H1 (cell line): ENCODE measurements around the gene PDE3A. TPM values are rescaled to one million over a fixed set of nuclear protein-coding genes. Genes with fewer than 3 reads are reported as not detected.

Experiments used
- CTCF ChIA-PET: fragments of 300-600 bp; sonication (Branson Sonifier 250); formaldehyde crosslinking; loops from one replicate; lab custom pipeline; 2021; ENCODE audit not compliant: partially characterized antibody; lab: Charles Lee
- POLR2A ChIA-PET: fragments of 300-600 bp; sonication (Branson Sonifier 250); formaldehyde crosslinking; loops from one replicate; lab custom pipeline; 2021; ENCODE audit warnings: inconsistent platforms; ENCODE audit not compliant: partially characterized antibody; lab: Charles Lee
- DNase-seq, 2 experiments: peaks; one replicate each; pipeline versions ENCODE4 v3.0.0 to v3.0.0-alpha.2; 2010 to 2022; ENCODE audit warnings: low spot score in 2 of 2, low read depth in 1 of 2, mixed read lengths in 1 of 2
- FAIRE-seq: peaks from 2 replicates; lab custom pipeline; 2011; peaks lifted over from hg19 to GRCh38; lab: Jason Lieb, UNC
- H2AFZ ChIP-seq: 2 replicates; pipeline ENCODE4 v1.8.1; 2012; ENCODE audit warnings: low read length, inconsistent platforms
- H2AK5ac ChIP-seq: 2 replicates; pipeline ENCODE4 v1.6.1; 2013; ENCODE audit warnings: low read depth, low read length
- H2BK120ac ChIP-seq: replicated peaks from 2 replicates; pipeline ENCODE3; 2013; ENCODE audit warnings: low read depth, low read length, inconsistent platforms
- H2BK12ac ChIP-seq: 2 replicates; pipeline ENCODE4 v1.6.1; 2013; ENCODE audit warnings: low read depth, low read length
- H2BK15ac ChIP-seq: 2 replicates; pipeline ENCODE4 v1.6.1; 2013; ENCODE audit warnings: low read length
- H2BK20ac ChIP-seq: 2 replicates; pipeline ENCODE4 v1.6.1; 2013; ENCODE audit warnings: low read length
- H2BK5ac ChIP-seq: 2 replicates; pipeline ENCODE4 v1.6.1; 2013; ENCODE audit warnings: low read depth, low read length
- H3K14ac ChIP-seq: 2 replicates; pipeline ENCODE4 v1.6.1; 2013; ENCODE audit warnings: inconsistent platforms; ENCODE audit not compliant: insufficient read length
- H3K18ac ChIP-seq: 2 replicates; pipeline ENCODE4 v1.6.1; 2013; ENCODE audit warnings: low read length; ENCODE audit errors: extremely low read depth
- H3K23ac ChIP-seq: 2 replicates; pipeline ENCODE4 v1.6.1; 2013; ENCODE audit warnings: inconsistent platforms; ENCODE audit not compliant: insufficient read length
- H3K23me2 ChIP-seq: 2 replicates; pipeline ENCODE4 v1.6.1; 2013; ENCODE audit warnings: low read depth, low read length
- H3K27ac ChIP-seq: 2 replicates; pipeline ENCODE4 v1.6.1; 2011; ENCODE audit warnings: low read depth, low read length, inconsistent platforms
- H3K27me3 ChIP-seq, 4 experiments: replicated peaks in 1 of 4; 1 replicate in 1 of 4; 2 replicates in 3 of 4; pipeline versions ENCODE4 v1.6.1 to v1.8.1; 2011 to 2013; ENCODE audit warnings: low read length in 3 of 4, mild to moderate bottlenecking in 3 of 4, inconsistent platforms in 2 of 4, mixed read lengths in 2 of 4, moderate library complexity in 1 of 4; ENCODE audit not compliant: control insufficient read depth in 3 of 4, insufficient read depth in 3 of 4; ENCODE audit errors: extremely low read depth in 1 of 4
- H3K36me3 ChIP-seq, 4 experiments: 2 replicates each; pipeline versions ENCODE4 v1.6.1 to v1.8.1; 2011 to 2013; ENCODE audit warnings: mild to moderate bottlenecking in 4 of 4, low read length in 3 of 4, moderate library complexity in 2 of 4, control low read depth in 1 of 4, inconsistent platforms in 1 of 4; ENCODE audit not compliant: insufficient read depth in 4 of 4, control insufficient read depth in 2 of 4
- H3K4ac ChIP-seq: replicated peaks from 2 replicates; pipeline ENCODE3; 2013; ENCODE audit warnings: low read length, low read depth, mixed read lengths, inconsistent platforms; ENCODE audit not compliant: insufficient read length
- H3K4me1 ChIP-seq, 4 experiments: replicated peaks in 1 of 4; 1 replicate in 1 of 4; 2 replicates in 3 of 4; pipeline versions ENCODE4 v1.6.1 to v1.8.1; 2011 to 2013; ENCODE audit warnings: low read length in 3 of 4, inconsistent platforms in 2 of 4, mixed read lengths in 1 of 4; ENCODE audit not compliant: insufficient read depth in 4 of 4, control insufficient read depth in 3 of 4
- H3K4me2 ChIP-seq, 2 experiments: 2 replicates each; pipeline versions ENCODE4 v1.6.1 to v1.8.1; 2011 to 2013; ENCODE audit warnings: low read depth in 2 of 2, low read length in 2 of 2, control low read depth in 1 of 2, inconsistent platforms in 1 of 2, mild to moderate bottlenecking in 1 of 2; ENCODE audit not compliant: insufficient read depth in 1 of 2
- H3K4me3 ChIP-seq, 4 experiments: fragments of 200-600, 300-600 bp in 1 of 4; sonication (generic), shearing (Covaris generic), sonication (Bioruptor Twin) in 1 of 4; 2 replicates each; pipeline versions ENCODE4 v1.5.1 to v1.8.1; 2011 to 2016; ENCODE audit warnings: low read length in 4 of 4, low read depth in 3 of 4, control low read depth in 2 of 4, inconsistent platforms in 2 of 4, mild to moderate bottlenecking in 2 of 4, mixed read lengths in 1 of 4, moderate library complexity in 1 of 4; ENCODE audit not compliant: insufficient read depth in 2 of 4; ENCODE audit errors: extremely low read depth in 1 of 4
- H3K56ac ChIP-seq: replicated peaks from 2 replicates; pipeline ENCODE3; 2013; ENCODE audit warnings: low read depth, mild to moderate bottlenecking, mixed read lengths, low read length, inconsistent platforms; ENCODE audit not compliant: insufficient read length
- H3K79me1 ChIP-seq: 2 replicates; pipeline ENCODE4 v1.6.1; 2013; ENCODE audit warnings: low read depth, low read length, control low read depth
- H3K79me2 ChIP-seq, 2 experiments: 2 replicates each; pipeline versions ENCODE4 v1.6.1 to v1.8.1; 2012 to 2013; ENCODE audit warnings: low read length in 2 of 2, mild to moderate bottlenecking in 2 of 2, inconsistent platforms in 1 of 2; ENCODE audit not compliant: insufficient read depth in 2 of 2, control insufficient read depth in 1 of 2
- H3K9ac ChIP-seq, 4 experiments: replicated peaks in 1 of 4; 1 replicate in 1 of 4; 2 replicates in 3 of 4; pipeline versions ENCODE4 v1.6.1 to v1.8.1; 2011 to 2013; ENCODE audit warnings: low read depth in 3 of 4, low read length in 3 of 4, control low read depth in 2 of 4, mild to moderate bottlenecking in 2 of 4, moderate library complexity in 2 of 4, inconsistent platforms in 1 of 4; ENCODE audit errors: extremely low read depth in 1 of 4
- H3K9me3 ChIP-seq, 2 experiments: 2 replicates each; pipeline versions ENCODE4 v1.6.1 to v1.8.1; 2012 to 2013; ENCODE audit warnings: mild to moderate bottlenecking in 2 of 2, moderate library complexity in 2 of 2, control low read depth in 1 of 2, inconsistent platforms in 1 of 2, low read depth in 1 of 2, low read length in 1 of 2, mixed read lengths in 1 of 2; ENCODE audit not compliant: insufficient read depth in 2 of 2
- H4K20me1 ChIP-seq, 2 experiments: replicated peaks in 1 of 2; 2 replicates each; pipeline versions ENCODE3 to v1.8.1; 2011 to 2013; ENCODE audit warnings: inconsistent platforms in 2 of 2, low read length in 2 of 2, mild to moderate bottlenecking in 1 of 2; ENCODE audit not compliant: insufficient read depth in 2 of 2, control insufficient read depth in 1 of 2
- H4K5ac ChIP-seq: 2 replicates; pipeline ENCODE4 v1.6.1; 2013; ENCODE audit warnings: low read length, low read depth, mixed read lengths, inconsistent platforms; ENCODE audit not compliant: insufficient read length
- H4K8ac ChIP-seq: 2 replicates; pipeline ENCODE4 v1.8.0; 2013; ENCODE audit warnings: mild to moderate bottlenecking, moderate library complexity, low read length, inconsistent platforms; ENCODE audit not compliant: insufficient read depth; ENCODE audit errors: extremely low read depth
- H4K91ac ChIP-seq: replicated peaks from 2 replicates; pipeline ENCODE3; 2013; ENCODE audit warnings: low read length, mixed read lengths, inconsistent platforms; ENCODE audit not compliant: insufficient read length
- BACH1 ChIP-seq: IDR thresholded peaks from 2 replicates; pipeline ENCODE4 v1.6.1; 2012; ENCODE audit warnings: low read length, improper control_type of control experiment
- CHD1 ChIP-seq: IDR thresholded peaks from 2 replicates; pipeline ENCODE4 v1.6.1; 2012; ENCODE audit warnings: low read depth, low read length, improper control_type of control experiment
- EP300 ChIP-seq, 2 experiments: IDR thresholded peaks; 1 replicate in 1 of 2; 2 replicates in 1 of 2; pipeline ENCODE4 v1.6.1; 2011 to 2012; ENCODE audit warnings: low read depth in 2 of 2, low read length in 2 of 2, mild to moderate bottlenecking in 2 of 2, borderline replicate concordance in 1 of 2, inconsistent platforms in 1 of 2, moderate library complexity in 1 of 2
- KDM1A ChIP-seq: fragments of 200-600, 300-600 bp; sonication (generic); IDR thresholded peaks from 2 replicates; pipeline ENCODE4 v1.7.1; 2016; ENCODE audit warnings: mild to moderate bottlenecking, low read length, borderline replicate concordance
- KDM4A ChIP-seq: IDR thresholded peaks from one replicate; pipeline ENCODE4 v1.7.1; 2012; ENCODE audit warnings: low read depth, mild to moderate bottlenecking, moderate library complexity, low read length, inconsistent platforms; ENCODE audit not compliant: severe bottlenecking
- SIX5 ChIP-seq: IDR thresholded peaks from 2 replicates; pipeline ENCODE4 v1.6.1; 2011; ENCODE audit warnings: mild to moderate bottlenecking, low read depth, low read length
- SP2 ChIP-seq: IDR thresholded peaks from 2 replicates; pipeline ENCODE4 v1.6.1; 2012; ENCODE audit warnings: mild to moderate bottlenecking, low read length, inconsistent platforms
- TAF7 ChIP-seq: optimal IDR thresholded peaks from 2 replicates; pipeline ENCODE3; 2011; ENCODE audit warnings: low read depth, mild to moderate bottlenecking, inconsistent platforms, low read length, moderate library complexity, borderline replicate concordance
- YY1 ChIP-seq: IDR thresholded peaks from 2 replicates; pipeline ENCODE4 v1.6.1; 2011; ENCODE audit warnings: low read depth, mild to moderate bottlenecking, low read length
- WGBS, 2 experiments: shearing (Covaris generic) in 1 of 2; methylation state at CpG; one replicate each; pipeline versions ENCODE4 v1.1.6 to v1.1.7; 2013 to 2015; ENCODE audit warnings: low lambda C conversion rate in 2 of 2, mixed read lengths in 2 of 2, inconsistent platforms in 1 of 2, low coverage in 1 of 2, missing lambda C conversion rate in 1 of 2; ENCODE audit not compliant: insufficient replicate concordance in 2 of 2, insufficient coverage in 1 of 2, insufficient read length in 1 of 2; ENCODE audit errors: extremely low coverage in 1 of 2, missing lambda C conversion rate in 1 of 2; 5-methylcytosine and 5-hydroxymethylcytosine counted together
- polyA plus RNA-seq, 7 experiments: library from polyadenylated mRNA; depleted of rRNA in 3 of 7; stranded (reverse) in 5 of 7; unstranded in 2 of 7; fragments of >200 nt in 5 of 7; fragments of 200-250 nt in 2 of 7; gene quantifications; 1 replicate in 5 of 7; 2 replicates in 1 of 7; 4 replicates in 1 of 7; pipeline versions ENCODE4 v1.2.1 to v1.2.3, GENCODE V29; 2011 to 2013; ENCODE audit warnings: missing spikeins in 2 of 7, mixed read lengths in 2 of 7
- total RNA-seq: library from RNA; stranded (reverse); fragmentation: NEBNext Ultra II Directional; extraction: Animal tissue kit (Norgen Biotek cat#: 25700); gene quantifications from 2 replicates; pipeline ENCODE4 v1.2.1, GENCODE V29; 2021
- TF ChIP-seq, protein P1 (sequence below), 3 experiments: IDR thresholded peaks; 1 replicate in 2 of 3; 2 replicates in 1 of 3; pipeline versions ENCODE4 v1.5.1 to v1.6.1; 2011; ENCODE audit warnings: low read length in 3 of 3, mild to moderate bottlenecking in 3 of 3, inconsistent platforms in 2 of 3, low read depth in 1 of 3, moderate library complexity in 1 of 3; ENCODE audit not compliant: insufficient read depth in 1 of 3; ENCODE audit errors: control extremely low read depth in 1 of 3
- TF ChIP-seq, protein P2 (sequence below): IDR thresholded peaks from 2 replicates; pipeline ENCODE4 v1.6.1; 2012; ENCODE audit warnings: inconsistent platforms

The PDE3A gene
- total and polyA plus RNA-seq, 2 of the 8 experiments (the other 6 are each of a cell fraction or from before 2014, with no cell fraction given): 1.4 to 3.4 TPM

DNA sequence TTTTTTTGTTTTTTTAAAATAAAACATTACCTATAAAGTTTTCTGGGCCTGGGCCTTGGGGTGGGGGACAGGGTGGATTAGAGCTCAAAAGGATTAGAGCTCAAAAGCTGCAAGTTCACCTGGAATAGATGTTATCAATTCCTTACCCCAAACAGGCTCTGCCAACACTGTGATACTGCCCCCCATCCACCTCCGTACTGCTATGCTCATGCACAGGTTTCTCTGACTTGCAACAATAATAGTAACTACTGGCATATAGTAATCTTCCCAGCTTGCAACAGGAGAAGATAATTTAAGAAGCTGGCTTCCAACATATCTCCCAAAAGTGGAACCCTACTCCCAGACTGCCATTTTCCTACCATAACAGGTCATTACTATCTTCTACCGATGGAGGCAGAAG is 275.5 kb downstream of the PDE3A start:
- Histone ChIP-seq H3K9ac (no peak overlapping the region), H2BK20ac (no peak overlapping the region), H2BK12ac (no peak overlapping the region), H3K14ac (no peak overlapping the region), H4K5ac (no peak overlapping the region), H3K18ac (no peak overlapping the region), H3K9me3 (no peaks in the 10 kb centered on the region), H4K8ac (no peak overlapping the region), H3K4me2 (no peak overlapping the region), H3K4ac (no peak overlapping the region), H3K36me3 (no peaks in the 10 kb centered on the region), H3K79me1 (no peaks in the 10 kb centered on the region), H4K20me1 (no peaks in the 10 kb centered on the region), H2BK120ac (no peak overlapping the region), H3K79me2 (no peaks in the 10 kb centered on the region), H3K27me3 (no peaks in the 10 kb centered on the region), H2BK15ac (no peak overlapping the region), H3K23me2 (no peaks in the 10 kb centered on the region), H3K27ac (no peak overlapping the region), H3K4me3 (no peak overlapping the region), H2AFZ (no peak overlapping the region), H3K4me1 (no peaks in the 10 kb centered on the region), H4K91ac (no peak overlapping the region), H2AK5ac (no peak overlapping the region), H2BK5ac (no peak overlapping the region), H3K23ac (no peak overlapping the region), H3K56ac (no peak overlapping the region)
- DNase-seq (no peak), FAIRE-seq (no peak)
- POLR2A ChIA-PET: no interaction called here
- CTCF ChIA-PET: interaction anchor here (0.7 to 2.7 kb wide), 4 partner anchors 10 to 154 kb away, joined by 3 to 9 read pairs (median 3); no protein-coding TSS in a partner anchor
- WGBS, 2 experiments: 90% methylated on average over 2 of the region's 2 CpGs; no CpG with 5 or more reads in 1 of the 2 experiments
- TF ChIP-seq KDM4A (no peak), KDM1A (no peak), TAF7 (no peak), SP2 (no peak), CHD1 (no peak), EP300 (IDR thresholded peaks at IDR 0.05; ENCODE audit: borderline replicate concordance in 1 of 2, low read depth in 2 of 2, low read length in 2 of 2) (no peak), BACH1 (no peak), SIX5 (no peak), YY1 (no peak)
- TF ChIP-seq, protein P1, sequence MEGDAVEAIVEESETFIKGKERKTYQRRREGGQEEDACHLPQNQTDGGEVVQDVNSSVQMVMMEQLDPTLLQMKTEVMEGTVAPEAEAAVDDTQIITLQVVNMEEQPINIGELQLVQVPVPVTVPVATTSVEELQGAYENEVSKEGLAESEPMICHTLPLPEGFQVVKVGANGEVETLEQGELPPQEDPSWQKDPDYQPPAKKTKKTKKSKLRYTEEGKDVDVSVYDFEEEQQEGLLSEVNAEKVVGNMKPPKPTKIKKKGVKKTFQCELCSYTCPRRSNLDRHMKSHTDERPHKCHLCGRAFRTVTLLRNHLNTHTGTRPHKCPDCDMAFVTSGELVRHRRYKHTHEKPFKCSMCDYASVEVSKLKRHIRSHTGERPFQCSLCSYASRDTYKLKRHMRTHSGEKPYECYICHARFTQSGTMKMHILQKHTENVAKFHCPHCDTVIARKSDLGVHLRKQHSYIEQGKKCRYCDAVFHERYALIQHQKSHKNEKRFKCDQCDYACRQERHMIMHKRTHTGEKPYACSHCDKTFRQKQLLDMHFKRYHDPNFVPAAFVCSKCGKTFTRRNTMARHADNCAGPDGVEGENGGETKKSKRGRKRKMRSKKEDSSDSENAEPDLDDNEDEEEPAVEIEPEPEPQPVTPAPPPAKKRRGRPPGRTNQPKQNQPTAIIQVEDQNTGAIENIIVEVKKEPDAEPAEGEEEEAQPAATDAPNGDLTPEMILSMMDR (IDR thresholded peaks at IDR 0.05; ENCODE audit: control extremely low read depth in 1 of 3, insufficient read depth in 1 of 3, low read depth in 1 of 3, low read length in 3 of 3): no peak
- TF ChIP-seq, protein P2, sequence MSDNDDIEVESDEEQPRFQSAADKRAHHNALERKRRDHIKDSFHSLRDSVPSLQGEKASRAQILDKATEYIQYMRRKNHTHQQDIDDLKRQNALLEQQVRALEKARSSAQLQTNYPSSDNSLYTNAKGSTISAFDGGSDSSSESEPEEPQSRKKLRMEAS: no peak
